Purkinje cell (primary cell): ENCODE results near the gene RNF40. TPM values are rescaled to one million over a fixed set of nuclear protein-coding genes. Genes with fewer than 3 reads are reported as not detected.

ENCODE experiments used
- polyA plus RNA-seq: library from polyadenylated mRNA; unstranded; fragments of >200 nt; fragmentation: Nextera tagmentation; gene quantifications from 2 replicates; pipeline ENCODE4 v1.2.1, GENCODE V29; 2014

Gene RNF40
- polyA plus RNA-seq = 21.7 and 28.7 TPM in 2 replicates

DNA sequence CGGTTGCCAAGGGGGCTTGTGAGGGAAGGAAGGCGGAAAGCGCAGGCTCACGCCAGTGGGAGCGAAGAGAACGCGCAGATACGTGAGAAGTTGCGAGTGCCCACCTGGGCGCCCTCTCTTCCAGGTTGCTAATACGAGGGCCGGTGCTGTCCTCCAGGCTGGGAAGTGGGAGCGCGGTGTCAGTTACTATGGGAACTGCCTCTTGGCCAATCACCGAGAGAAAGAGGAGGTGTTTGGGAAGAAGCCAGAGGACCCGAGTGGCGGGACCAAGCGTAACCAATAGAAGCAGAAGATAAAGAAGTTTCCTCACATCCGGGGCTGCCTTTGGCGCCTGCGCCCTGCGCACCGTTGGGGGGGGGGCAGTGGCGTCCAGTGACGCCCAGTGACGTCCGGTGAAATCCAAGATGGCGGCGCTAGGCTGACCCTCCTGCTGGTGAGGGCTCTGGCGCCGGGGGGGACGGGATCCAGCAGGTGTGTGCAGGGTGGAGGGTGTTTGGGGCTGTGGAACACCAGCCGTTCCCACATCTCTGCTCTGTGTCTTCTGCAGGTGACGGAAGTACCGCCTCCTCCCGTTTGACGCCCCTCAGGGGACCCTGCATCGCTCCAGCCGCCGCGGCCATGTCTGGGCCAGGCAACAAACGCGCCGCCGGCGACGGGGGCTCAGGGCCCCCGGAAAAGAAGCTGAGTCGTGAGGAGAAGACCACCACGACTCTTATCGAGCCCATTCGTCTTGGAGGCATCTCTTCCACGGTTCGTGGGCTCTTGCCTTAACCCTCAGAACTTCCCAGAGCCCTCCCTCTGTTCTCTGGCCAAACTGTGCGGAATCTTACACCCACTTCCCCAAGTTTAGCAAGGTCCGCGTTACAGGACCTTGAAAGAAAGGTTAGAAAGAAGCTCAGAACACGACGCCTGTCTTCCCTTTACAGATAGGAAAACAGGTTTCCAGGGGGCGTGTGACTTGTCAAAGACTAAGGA is at the start of gene RNF40, which contains the start of gene CFAP119:
TSS of gene RNF40 (plus strand) at position 395 of the 975 bp plus-strand sequence. CDS start at position 619, 224 bp downstream.
TSS of gene CFAP119 (minus strand) at position 135 of the 975 bp plus-strand sequence. CDS start 314 bp downstream, outside the sequence.

DNA sequence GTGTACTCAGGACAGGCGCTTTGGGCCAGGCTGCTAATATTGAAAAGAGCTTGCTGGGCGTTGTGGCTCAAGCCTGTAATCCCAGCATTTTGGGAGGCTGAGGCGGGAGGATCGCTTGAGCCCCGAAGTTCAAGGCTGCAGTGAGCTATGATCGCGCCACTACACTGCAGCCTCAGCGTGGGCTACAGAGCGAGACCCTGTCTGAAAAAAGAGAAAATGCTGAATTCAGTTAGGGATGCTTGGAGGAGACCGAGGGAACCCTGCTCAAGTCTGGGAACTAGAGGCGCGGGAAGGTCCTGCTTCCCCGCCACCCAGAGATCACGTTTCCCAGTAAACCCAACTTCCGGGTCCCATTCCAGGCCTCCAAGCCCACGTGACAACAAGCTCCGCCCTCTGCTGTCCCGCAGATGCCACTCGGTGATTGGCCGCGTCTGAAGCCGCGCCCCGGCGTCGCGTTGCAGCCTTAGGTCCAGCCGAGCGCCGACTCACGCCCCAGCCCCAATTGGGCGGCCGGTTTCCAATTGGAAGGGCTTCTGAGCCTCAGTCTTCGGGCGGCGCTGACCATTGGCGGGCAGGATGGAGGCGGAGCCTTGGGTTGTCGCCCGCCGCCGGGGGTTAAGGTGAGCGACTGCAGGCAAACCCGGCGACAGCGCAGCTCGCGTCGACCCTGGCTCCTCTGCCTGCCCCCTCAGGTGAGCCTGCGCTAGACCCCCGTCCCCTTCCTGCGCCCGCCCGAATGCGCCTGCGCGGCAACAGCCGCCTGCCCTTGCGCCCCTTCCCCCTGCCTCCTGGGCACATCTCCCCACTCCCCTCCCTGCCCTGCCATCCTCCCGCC is 14.1 kb upstream of the RNF40 start, which contains the start of gene PHKG2:
TSS of gene PHKG2 (plus strand) at position 627 of the 835 bp plus-strand sequence. CDS start 396 bp downstream, outside the sequence.

DNA sequence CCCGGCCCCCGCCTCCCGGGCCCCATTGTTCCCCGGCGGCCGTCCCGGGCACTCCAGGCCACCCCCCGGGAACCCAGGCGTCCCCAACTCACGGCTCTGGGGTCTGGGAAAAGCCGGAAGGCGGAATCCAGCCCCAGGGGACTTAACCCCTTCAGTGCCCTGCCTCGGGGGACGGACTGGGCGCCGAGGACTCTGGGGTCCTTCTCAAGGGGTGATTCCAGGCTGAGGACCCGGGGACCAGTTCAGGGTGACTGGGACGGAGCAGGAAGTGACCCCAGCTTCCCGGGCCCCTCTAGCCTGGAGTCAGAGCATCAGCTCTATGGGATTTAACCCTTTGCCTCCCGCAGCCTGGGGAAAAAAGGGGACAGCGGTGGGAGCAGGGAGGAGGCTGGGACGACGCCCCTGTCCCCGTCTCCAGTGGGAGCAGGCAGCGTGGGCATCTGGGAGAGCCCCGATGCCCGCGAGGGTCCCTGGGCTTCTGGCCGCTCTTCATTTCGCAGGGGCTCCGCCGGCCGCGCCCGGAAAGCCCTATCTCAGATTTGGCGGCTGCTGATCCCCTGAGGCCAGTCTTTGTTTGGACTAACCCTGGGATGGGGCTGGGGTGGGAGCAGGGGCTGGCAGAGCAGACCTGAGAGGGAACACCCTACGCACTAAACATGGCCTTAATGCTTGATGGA is 25.0 kb downstream of the RNF40 start, which contains the start of gene ZNF629:
TSS of gene ZNF629 (minus strand) at position 270 of the 677 bp plus-strand sequence. CDS start 2,723 bp downstream, outside the sequence.

Other genes with a start within 250 kb of the RNF40 start
- 0.38 TPM in 1 of 2 replicates, not detected in the other for gene ZNF768, start 235.8 kb upstream of the RNF40 start, polyA plus RNA-seq
- gene ZNF747, start 227.5 kb upstream of the RNF40 start, polyA plus RNA-seq = 0.42 and 1.1 TPM in 2 replicates
- gene ZNF764, start 203.9 kb upstream of the RNF40 start, polyA plus RNA-seq = 0.20 and 0.67 TPM in 2 replicates
- 1.0 and 1.2 TPM in 2 replicates for gene ZNF688, start 190.6 kb upstream of the RNF40 start, polyA plus RNA-seq
- 0.36 and 1.1 TPM in 2 replicates for gene ZNF785, start 176.6 kb upstream of the RNF40 start, polyA plus RNA-seq
- 0.94 and 1.2 TPM in 2 replicates for gene ZNF689, start 151.9 kb upstream of the RNF40 start, polyA plus RNA-seq
- gene PRR14, start 111.4 kb upstream of the RNF40 start, polyA plus RNA-seq = 1.2 and 12.7 TPM in 2 replicates
- gene FBRS, start 103.9 kb upstream of the RNF40 start, polyA plus RNA-seq = 0.20 and 0.52 TPM in 2 replicates
- 0.15 and 1.7 TPM in 2 replicates for gene SRCAP, start 63.2 kb upstream of the RNF40 start, polyA plus RNA-seq
- gene PHKG2, start 13.9 kb upstream of the RNF40 start, polyA plus RNA-seq = 18.5 and 19.1 TPM in 2 replicates
- gene CFAP119, start 260 bp upstream of the RNF40 start, polyA plus RNA-seq = 0.87 and 6.6 TPM in 2 replicates
- gene ZNF629, start 24.9 kb downstream of the RNF40 start, polyA plus RNA-seq = 0.67 and 1.4 TPM in 2 replicates
- 2.1 and 3.7 TPM in 2 replicates for gene BCL7C, start 131.8 kb downstream of the RNF40 start, polyA plus RNA-seq
- gene CTF1, start 134.3 kb downstream of the RNF40 start, polyA plus RNA-seq = 0.15 TPM in 1 of 2 replicates, not detected in the other
- gene FBXL19, start 161.2 kb downstream of the RNF40 start, polyA plus RNA-seq = 0.52 TPM in 1 of 2 replicates, not detected in the other
- gene ORAI3, start 186.7 kb downstream of the RNF40 start, polyA plus RNA-seq = 58.6 and 83.0 TPM in 2 replicates
- gene SETD1A, start 195.4 kb downstream of the RNF40 start, polyA plus RNA-seq = 0.27 and 0.34 TPM in 2 replicates
- gene HSD3B7, start 222.9 kb downstream of the RNF40 start, polyA plus RNA-seq = not detected in 2 replicates
- 2.5 and 3.0 TPM in 2 replicates for gene STX1B, start 248.3 kb downstream of the RNF40 start, polyA plus RNA-seq